A549 (cell line): ENCODE data around the gene PCNX2. TPM values are rescaled to one million over a fixed set of nuclear protein-coding genes. Genes with fewer than 3 reads are reported as not detected.

Experiments used
- ATAC-seq, 2 experiments: fragments of 200-7000 bp in 1 of 2; fragments of >200 bp in 1 of 2; cut with Nextera tagmentation in 1 of 2; cut with Tn5 transposase in 1 of 2; 3 replicates each; pipeline versions ENCODE4 v1.8.0 to v1.9.1; 2018 to 2020; ENCODE audit warnings: mild to moderate bottlenecking in 1 of 2, moderate library complexity in 1 of 2
- CTCF ChIA-PET: fragments of 300-600 bp; sonication (Branson Sonifier 250); formaldehyde crosslinking; extraction: SDS; loops from one replicate; lab custom pipeline; 2021; ENCODE audit warnings: antibody characterized with exemption, inconsistent platforms; lab: Yijun Ruan, JAX
- POLR2A ChIA-PET: fragments of 350-600 bp; formaldehyde crosslinking; extraction: SDS; loops from one replicate; lab custom pipeline; 2021; ENCODE audit warnings: antibody characterized with exemption, inconsistent platforms; lab: Yijun Ruan, JAX
- DNase-seq, 2 experiments: peaks; one replicate each; pipeline versions ENCODE4 v3.0.0 to v3.0.0-alpha.2; 2011 to 2016; ENCODE audit warnings: low read depth in 1 of 2, low spot score in 1 of 2
- FAIRE-seq: peaks from 2 replicates; lab custom pipeline; 2011; peaks lifted over from hg19 to GRCh38; lab: Jason Lieb, UNC
- H3K27ac ChIP-seq, 2 experiments: fragments of >200 bp; sonication (Bioruptor Twin); formaldehyde crosslinking; 3 replicates each; pipeline ENCODE4 v1.5.1; 2016 to 2017
- H3K4me1 ChIP-seq: fragments of >200 bp; sonication (Bioruptor Twin); formaldehyde crosslinking; 3 replicates; pipeline ENCODE4 v1.6.1; 2016
- H3K4me2 ChIP-seq: fragments of >200 bp; sonication (Bioruptor Twin); formaldehyde crosslinking; 3 replicates; pipeline ENCODE4 v1.6.1; 2016
- H3K4me3 ChIP-seq: fragments of >200 bp; sonication (Bioruptor Twin); formaldehyde crosslinking; 3 replicates; pipeline ENCODE4 v1.5.1; 2016
- H3K9me3 ChIP-seq: fragments of >200 bp; sonication (Bioruptor Twin); formaldehyde crosslinking; 3 replicates; pipeline ENCODE4 v1.6.1; 2016
- BHLHE40 ChIP-seq: IDR thresholded peaks from 2 replicates; pipeline ENCODE4 v1.6.1; 2012; ENCODE audit warnings: low read depth, low read length, inconsistent platforms
- CBX2 ChIP-seq: fragments of 200-600 bp; sonication (generic); IDR thresholded peaks from 2 replicates; pipeline ENCODE4 v1.6.1; 2016; ENCODE audit warnings: low read depth, mild to moderate bottlenecking, borderline replicate concordance
- CBX8 ChIP-seq: fragments of 200-600 bp; sonication (generic); IDR thresholded peaks from 2 replicates; pipeline ENCODE4 v1.6.1; 2016
- CEBPB ChIP-seq, 2 experiments: fragments of >200 bp in 1 of 2; sonication (Bioruptor Twin) in 1 of 2; formaldehyde crosslinking in 1 of 2; IDR thresholded peaks; 2 replicates each; pipeline ENCODE4 v1.6.1; 2012 to 2016
- CHD2 ChIP-seq: fragments of 150-350 bp; IDR thresholded peaks from 2 replicates; pipeline ENCODE4 v1.6.1; 2014; ENCODE audit warnings: low read length; ENCODE audit not compliant: partially characterized antibody
- CHD4 ChIP-seq: fragments of 200-600 bp; sonication (generic); IDR thresholded peaks from 2 replicates; pipeline ENCODE4 v1.6.1; 2016; ENCODE audit warnings: antibody characterized with exemption, mild to moderate bottlenecking, borderline replicate concordance
- EP300 ChIP-seq, 2 experiments: fragments of >200 bp; sonication (Bioruptor Twin); formaldehyde crosslinking; IDR thresholded peaks; 2 replicates in 1 of 2; 3 replicates in 1 of 2; pipeline ENCODE4 v1.6.1; 2016 to 2017
- ESRRA ChIP-seq: fragments of 150-350 bp; IDR thresholded peaks from 2 replicates; pipeline ENCODE4 v1.6.1; 2014; ENCODE audit warnings: mild to moderate bottlenecking, low read length, borderline replicate concordance
- FOXS1 ChIP-seq: fragments of 250-450 bp; sonication (Bioruptor Pico); IDR thresholded peaks from 2 replicates; pipeline ENCODE4 v1.5.0; 2020; ENCODE audit warnings: mild to moderate bottlenecking, moderate library complexity
- HDAC2 ChIP-seq: fragments of 200-600 bp; sonication (generic); IDR thresholded peaks from 2 replicates; pipeline ENCODE4 v1.6.1; 2016
- HEYL ChIP-seq: fragments of 250-450 bp; sonication (Bioruptor Pico); IDR thresholded peaks from 2 replicates; pipeline ENCODE4 v1.8.0; 2021; ENCODE audit warnings: mild to moderate bottlenecking, moderate library complexity
- HOXB5 ChIP-seq: fragments of 250-450 bp; sonication (Bioruptor Pico); IDR thresholded peaks from 2 replicates; pipeline ENCODE4 v1.5.0; 2020; ENCODE audit warnings: mild to moderate bottlenecking, moderate library complexity
- JUN ChIP-seq, 2 experiments: fragments of >200 bp; sonication (Bioruptor Twin); formaldehyde crosslinking; IDR thresholded peaks; 2 replicates in 1 of 2; 3 replicates in 1 of 2; pipeline ENCODE4 v1.6.1; 2016 to 2017
- JUNB ChIP-seq: fragments of >200 bp; sonication (Bioruptor Twin); formaldehyde crosslinking; IDR thresholded peaks from 2 replicates; pipeline ENCODE4 v1.6.1; 2016
- KDM1A ChIP-seq: fragments of 200-600 bp; sonication (generic); IDR thresholded peaks from 2 replicates; pipeline ENCODE4 v1.6.1; 2016; ENCODE audit warnings: low read depth, mild to moderate bottlenecking
- MYC ChIP-seq: IDR thresholded peaks from 2 replicates; pipeline ENCODE4 v1.6.1; 2012; ENCODE audit warnings: mild to moderate bottlenecking, inconsistent platforms, low read length, improper control_type of control experiment, borderline replicate concordance
- POLR2A ChIP-seq: IDR thresholded peaks from 2 replicates; pipeline ENCODE4 v1.6.1; 2012; ENCODE audit warnings: mild to moderate bottlenecking, low read length
- RAD21 ChIP-seq, 2 experiments: fragments of >200 bp in 1 of 2; sonication (Bioruptor Twin) in 1 of 2; formaldehyde crosslinking in 1 of 2; IDR thresholded peaks in 1 of 2; conservative IDR thresholded peaks in 1 of 2; 2 replicates in 1 of 2; 3 replicates in 1 of 2; pipeline ENCODE4 v1.6.1; 2012 to 2018; ENCODE audit warnings: inconsistent platforms in 1 of 2
- RARB ChIP-seq: fragments of 250-450 bp; sonication (Bioruptor Pico); IDR thresholded peaks from 2 replicates; pipeline ENCODE4 v1.8.0; 2021; ENCODE audit warnings: mild to moderate bottlenecking, moderate library complexity
- RCOR1 ChIP-seq: fragments of 150-350 bp; IDR thresholded peaks from 2 replicates; pipeline ENCODE4 v1.6.1; 2014; ENCODE audit warnings: antibody characterized with exemption, low read length, low read depth
- RFX5 ChIP-seq: fragments of 450-650 bp; IDR thresholded peaks from 2 replicates; pipeline ENCODE4 v1.7.1; 2014; ENCODE audit warnings: antibody characterized with exemption, mild to moderate bottlenecking, moderate library complexity
- WGBS: methylation state at CpG from one replicate; pipeline ENCODE4 v1.1.6; 2017; ENCODE audit errors: missing lambda C conversion rate; 5-methylcytosine and 5-hydroxymethylcytosine counted together
- polyA plus RNA-seq, 4 experiments: library from polyadenylated mRNA; depleted of rRNA in 3 of 4; stranded (reverse); fragments of >200 nt; fragmentation: RNase III in 1 of 4; extraction: RNeasy Plus Mini Kit Qiagen cat#74134 plus additional on column Dnase treatment in 1 of 4; gene quantifications; 2 replicates in 3 of 4; 3 replicates in 1 of 4; pipeline ENCODE4 v1.2.3, GENCODE V29; 2011 to 2017
- TF ChIP-seq, protein P1 (sequence below): fragments of 250-450 bp; sonication (Bioruptor Pico); IDR thresholded peaks from 2 replicates; pipeline ENCODE4 v1.5.0; 2021; ENCODE audit warnings: mild to moderate bottlenecking, moderate library complexity, borderline replicate concordance
- TF ChIP-seq, protein P2 (sequence below): fragments of 250-450 bp; sonication (Bioruptor Pico); IDR thresholded peaks from 2 replicates; pipeline ENCODE4 v1.5.0; 2020; ENCODE audit warnings: low read depth, mild to moderate bottlenecking, moderate library complexity
- TF ChIP-seq, protein P3 (sequence below): IDR thresholded peaks from 2 replicates; pipeline ENCODE4 v1.6.1; 2012

Gene PCNX2
- polyA plus RNA-seq, 2 of the 4 experiments (the other 2 are of a cell fraction): 8.8 to 27.2 TPM

DNA sequence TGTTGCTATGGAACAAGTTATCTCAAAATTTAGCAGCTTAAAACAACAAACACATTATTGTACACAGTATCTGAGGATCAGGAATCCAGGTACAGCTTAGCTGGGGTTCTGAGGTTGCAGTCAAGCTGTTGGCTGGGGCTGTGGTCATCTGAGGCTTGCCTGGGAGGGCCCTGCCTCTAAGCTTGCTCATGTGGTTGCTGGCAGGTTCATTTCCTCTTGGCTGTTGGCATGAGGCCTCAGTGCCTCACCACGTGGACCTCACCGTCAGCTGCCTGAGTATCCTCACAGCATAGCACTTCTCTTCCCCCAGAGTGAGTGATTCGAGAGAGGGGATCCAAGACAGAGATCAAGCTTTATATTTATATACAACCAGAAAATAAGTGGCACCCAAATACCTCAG, 326.6 kb downstream of the PCNX2 start:
- Histone ChIP-seq H3K27ac (no peak overlapping the region), H3K4me2 (no peak overlapping the region), H3K9me3 (peaks cover 22% of the 10 kb centered on the region), H3K4me3 (no peak overlapping the region), H3K4me1 (no peaks in the 10 kb centered on the region)
- TF ChIP-seq, protein P1, sequence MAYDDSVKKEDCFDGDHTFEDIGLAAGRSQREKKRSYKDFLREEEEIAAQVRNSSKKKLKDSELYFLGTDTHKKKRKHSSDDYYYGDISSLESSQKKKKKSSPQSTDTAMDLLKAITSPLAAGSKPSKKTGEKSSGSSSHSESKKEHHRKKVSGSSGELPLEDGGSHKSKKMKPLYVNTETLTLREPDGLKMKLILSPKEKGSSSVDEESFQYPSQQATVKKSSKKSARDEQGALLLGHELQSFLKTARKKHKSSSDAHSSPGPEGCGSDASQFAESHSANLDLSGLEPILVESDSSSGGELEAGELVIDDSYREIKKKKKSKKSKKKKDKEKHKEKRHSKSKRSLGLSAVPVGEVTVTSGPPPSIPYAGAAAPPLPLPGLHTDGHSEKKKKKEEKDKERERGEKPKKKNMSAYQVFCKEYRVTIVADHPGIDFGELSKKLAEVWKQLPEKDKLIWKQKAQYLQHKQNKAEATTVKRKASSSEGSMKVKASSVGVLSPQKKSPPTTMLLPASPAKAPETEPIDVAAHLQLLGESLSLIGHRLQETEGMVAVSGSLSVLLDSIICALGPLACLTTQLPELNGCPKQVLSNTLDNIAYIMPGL (CRISPR knock-in tag): no peak
- TF ChIP-seq CEBPB (IDR thresholded peaks at IDR 0.05) (no peak), HOXB5 (CRISPR knock-in tag) (no peak), FOXS1 (no peak), JUN (IDR thresholded peaks at IDR 0.05) (no peak), HEYL (CRISPR knock-in tag) (no peak), CHD2 (no peak), RFX5 (no peak), EP300 (IDR thresholded peaks at IDR 0.05) (no peak), RARB (CRISPR knock-in tag) (no peak), POLR2A (no peak)
- TF ChIP-seq, protein P2, sequence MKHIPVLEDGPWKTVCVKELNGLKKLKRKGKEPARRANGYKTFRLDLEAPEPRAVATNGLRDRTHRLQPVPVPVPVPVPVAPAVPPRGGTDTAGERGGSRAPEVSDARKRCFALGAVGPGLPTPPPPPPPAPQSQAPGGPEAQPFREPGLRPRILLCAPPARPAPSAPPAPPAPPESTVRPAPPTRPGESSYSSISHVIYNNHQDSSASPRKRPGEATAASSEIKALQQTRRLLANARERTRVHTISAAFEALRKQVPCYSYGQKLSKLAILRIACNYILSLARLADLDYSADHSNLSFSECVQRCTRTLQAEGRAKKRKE (CRISPR knock-in tag): no peak
- ChIA-PET CTCF (interaction anchor here (1.0 to 2.1 kb wide), 2 partner anchors 18 to 271 kb away, joined by 3 to 6 read pairs; no protein-coding TSS in a partner anchor), POLR2A (no interaction called here)
- ATAC-seq: no peak
- DNase-seq: no peak
- WGBS: 72% methylated on average over 3 of the region's 3 CpGs
- FAIRE-seq: no peak

DNA sequence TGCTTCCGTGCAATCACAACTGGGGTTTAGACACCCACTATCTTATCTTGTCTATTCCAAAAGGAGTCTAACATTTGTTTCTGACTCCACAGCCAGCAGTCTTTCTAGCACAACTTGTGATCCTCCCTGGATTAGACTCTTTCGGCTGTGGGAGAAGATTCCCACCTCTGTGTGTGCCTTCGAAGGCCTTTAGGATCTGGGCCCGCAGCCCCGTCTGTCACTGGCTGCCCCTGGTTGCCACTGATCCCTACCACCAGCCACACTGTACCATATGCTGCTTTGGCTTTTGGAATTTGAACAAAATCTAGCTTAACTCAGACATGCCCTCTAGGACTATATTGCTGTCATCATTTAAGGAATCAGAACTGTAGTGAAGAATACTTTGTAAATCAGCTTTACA, 327.1 kb downstream of the PCNX2 start:
- POLR2A ChIA-PET: no interaction called here
- FAIRE-seq: no peak
- Histone ChIP-seq H3K9me3 (peaks cover 17% of the 10 kb centered on the region), H3K4me1 (no peaks in the 10 kb centered on the region), H3K4me3 (no peak overlapping the region), H3K4me2 (no peak overlapping the region), H3K27ac (no peak overlapping the region)
- CTCF ChIA-PET: interaction anchor here (1.0 to 2.1 kb wide), 2 partner anchors 19 to 271 kb away, joined by 3 to 6 read pairs; no protein-coding TSS in a partner anchor
- 98% methylated on average over 5 of the region's 5 CpGs for WGBS
- no peak for DNase-seq
- no peak for TF ChIP-seq POLR2A
- ATAC-seq: no peak

DNA sequence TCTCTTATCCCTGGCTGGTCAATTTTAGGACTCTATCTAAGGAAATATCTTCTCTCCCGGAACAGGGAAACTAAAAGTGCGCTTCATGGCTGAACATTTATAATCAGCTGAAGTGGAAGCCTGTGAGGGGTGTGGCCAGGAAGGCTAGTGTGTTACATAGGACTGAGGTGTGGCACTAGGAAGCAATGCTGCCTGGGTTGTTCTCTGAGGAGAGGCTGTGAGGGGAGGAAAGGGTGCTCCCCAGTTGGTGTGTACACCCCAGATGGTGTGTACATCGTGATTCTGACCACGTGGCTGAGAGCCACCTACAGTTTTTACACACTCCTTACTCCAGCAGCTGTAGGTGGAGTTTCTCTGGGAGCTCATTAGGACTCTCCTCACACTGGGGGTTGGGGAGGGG, 328.9 kb downstream of the PCNX2 start:
- Histone ChIP-seq H3K4me2 (no peak overlapping the region), H3K4me1 (0 out of 3 replicates have a peak, but pooled peaks cover 5% of the 10 kb centered on the region), H3K4me3 (no peak overlapping the region), H3K9me3 (peaks cover 3% of the 10 kb centered on the region; the same call in 1 of the 3 replicates), H3K27ac (no peak overlapping the region)
- ChIA-PET CTCF (interaction anchor here (0.7 to 1.0 kb wide), 2 partner anchors 10 to 14 kb away, joined by 3 read pairs; no protein-coding TSS in a partner anchor), POLR2A (no interaction called here)
- 88% methylated on average over 4 of the region's 4 CpGs for WGBS
- ATAC-seq (no peak), DNase-seq (no peak), FAIRE-seq (no peak)
- TF ChIP-seq HDAC2 (no peak), RAD21 (conservative IDR thresholded peaks at IDR 0.05 in 1 of 2, IDR thresholded peaks at IDR 0.05 in 1 of 2) (no peak), RCOR1 (no peak), KDM1A (no peak), CBX2 (no peak), CBX8 (no peak), HOXB5 (CRISPR knock-in tag) (no peak), JUNB (no peak), MYC (no peak), BHLHE40 (no peak), JUN (IDR thresholded peaks at IDR 0.05) (no peak), HEYL (CRISPR knock-in tag) (no peak), ESRRA (no peak), CHD4 (no peak), RFX5 (no peak), CEBPB (IDR thresholded peaks at IDR 0.05) (no peak)
- TF ChIP-seq, protein P2 (CRISPR knock-in tag): no peak
- TF ChIP-seq, protein P3, sequence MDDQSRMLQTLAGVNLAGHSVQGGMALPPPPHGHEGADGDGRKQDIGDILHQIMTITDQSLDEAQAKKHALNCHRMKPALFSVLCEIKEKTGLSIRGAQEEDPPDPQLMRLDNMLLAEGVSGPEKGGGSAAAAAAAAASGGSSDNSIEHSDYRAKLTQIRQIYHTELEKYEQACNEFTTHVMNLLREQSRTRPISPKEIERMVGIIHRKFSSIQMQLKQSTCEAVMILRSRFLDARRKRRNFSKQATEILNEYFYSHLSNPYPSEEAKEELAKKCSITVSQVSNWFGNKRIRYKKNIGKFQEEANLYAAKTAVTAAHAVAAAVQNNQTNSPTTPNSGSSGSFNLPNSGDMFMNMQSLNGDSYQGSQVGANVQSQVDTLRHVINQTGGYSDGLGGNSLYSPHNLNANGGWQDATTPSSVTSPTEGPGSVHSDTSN: no peak
